Ectodermal cell (in vitro differentiated cells): ENCODE data around the gene IGF1R.

Experiments used
- H3K27ac ChIP-seq: 2 replicates; pipeline ENCODE4 v1.7.0; 2013; ENCODE audit warnings: mild to moderate bottlenecking, low read depth, low read length; ENCODE audit not compliant: insufficient read depth, poor library complexity, severe bottlenecking
- H3K27me3 ChIP-seq: 2 replicates; pipeline ENCODE4 v1.7.0; 2013; ENCODE audit warnings: mild to moderate bottlenecking, low read length; ENCODE audit not compliant: insufficient read depth, control insufficient read depth, poor library complexity, severe bottlenecking
- H3K36me3 ChIP-seq: one replicate; pipeline ENCODE4 v1.7.0; 2013; ENCODE audit warnings: low read length; ENCODE audit not compliant: control insufficient read depth, insufficient read depth
- H3K4me1 ChIP-seq: one replicate; pipeline ENCODE4 v1.7.0; 2013; ENCODE audit warnings: low read length; ENCODE audit not compliant: control insufficient read depth, insufficient read depth
- H3K4me3 ChIP-seq: 2 replicates; pipeline ENCODE4 v1.7.0; 2013; ENCODE audit warnings: low read depth, low read length, control low read depth; ENCODE audit not compliant: insufficient read depth
- H3K9me3 ChIP-seq: 2 replicates; pipeline ENCODE4 v1.7.0; 2013; ENCODE audit warnings: mild to moderate bottlenecking, low read length, moderate library complexity; ENCODE audit not compliant: control insufficient read depth
- WGBS, 2 experiments: methylation state at CpG; one replicate each; pipeline ENCODE4 v1.1.7; 2013; ENCODE audit warnings: missing lambda C conversion rate in 2 of 2; 5-methylcytosine and 5-hydroxymethylcytosine counted together

IGF1R gene

DNA sequence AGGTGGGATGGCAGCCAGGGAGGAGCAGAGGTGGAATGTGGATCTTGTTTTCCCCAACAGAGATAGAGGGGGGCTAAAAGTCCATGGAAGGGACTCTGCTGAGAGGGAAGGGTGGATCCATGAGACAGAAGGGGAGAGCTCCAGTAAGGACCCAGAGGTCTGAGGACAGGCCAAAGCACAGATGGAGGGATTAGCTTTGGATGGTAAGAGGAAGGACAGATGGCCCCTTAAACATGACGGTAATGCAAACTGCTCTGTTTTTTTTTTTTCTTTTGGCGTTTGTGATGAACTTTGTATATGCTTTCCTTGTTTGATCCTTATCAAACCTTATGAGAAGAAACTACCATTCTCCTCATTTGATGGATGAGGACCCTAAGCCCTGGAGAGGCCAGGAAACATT, 96.2 kb downstream of the IGF1R start:
- no peaks in the 10 kb centered on the region for H3K27me3 ChIP-seq
- no peak overlapping the region for H3K4me3 ChIP-seq
- H3K4me1 ChIP-seq = no peaks in the 10 kb centered on the region
- H3K9me3 ChIP-seq = no peaks in the 10 kb centered on the region
- WGBS, 2 experiments = 89 to 93% methylated on average over 2 of the region's 2 CpGs
- H3K27ac ChIP-seq = no peak overlapping the region
- H3K36me3 ChIP-seq = no peaks in the 10 kb centered on the region

DNA sequence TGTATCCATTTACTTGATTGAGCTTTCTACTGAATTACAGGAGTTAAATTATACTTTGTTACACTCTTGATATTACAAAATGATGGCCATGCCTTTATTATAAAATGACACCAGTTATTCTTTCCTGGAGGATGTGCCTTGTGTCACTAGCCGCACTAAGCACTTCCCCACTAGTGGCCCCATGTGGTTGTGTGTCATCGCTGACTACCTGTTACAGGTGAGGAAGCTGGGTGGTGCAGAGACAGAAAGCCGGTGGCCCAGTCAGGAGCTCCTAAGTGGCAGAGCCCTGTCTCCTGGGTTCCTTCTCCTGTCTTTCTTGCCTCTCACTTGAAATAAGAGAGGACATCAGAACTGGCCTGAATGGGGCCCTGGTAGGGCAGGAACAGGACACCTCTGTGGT, 96.8 kb downstream of the IGF1R start:
- no peak overlapping the region for H3K27ac ChIP-seq
- WGBS, 2 experiments = 74 to 80% methylated on average over 3 of the region's 3 CpGs

DNA sequence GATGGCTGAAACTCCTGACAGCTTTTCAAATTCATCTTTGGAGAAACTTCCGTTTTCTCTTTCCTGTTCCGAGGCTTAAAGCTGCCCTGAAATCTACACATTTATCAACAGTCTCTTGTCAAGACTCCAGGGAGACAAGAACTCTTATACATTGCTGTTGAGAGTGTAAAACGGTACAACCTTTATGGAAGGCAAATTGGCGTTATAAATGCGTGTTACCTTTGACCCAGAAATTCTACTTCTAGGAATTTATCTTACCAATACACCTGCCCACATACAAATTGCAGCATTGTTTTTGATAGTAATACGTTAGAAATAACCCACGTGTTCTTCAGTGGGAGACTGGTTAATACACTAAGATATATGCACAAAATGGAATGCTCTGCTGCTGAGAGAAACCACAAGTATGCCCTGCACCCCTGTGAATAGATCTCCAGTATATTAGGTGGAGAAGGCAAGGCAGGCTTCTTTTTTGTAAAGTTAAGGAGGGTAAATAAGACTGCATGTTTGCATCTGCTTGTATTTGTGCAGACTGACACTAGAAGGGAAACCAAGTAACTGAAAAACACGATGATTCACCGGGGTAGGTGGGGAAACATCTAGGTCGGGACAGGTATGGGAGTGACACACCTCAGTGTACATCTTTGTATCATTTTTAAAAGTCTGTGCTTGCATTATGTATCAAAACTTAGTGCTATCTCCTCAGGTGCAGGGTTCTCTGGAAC, 97.5 kb downstream of the IGF1R start:
- H3K4me1 ChIP-seq = no peaks in the 10 kb centered on the region
- H3K9me3 ChIP-seq = no peaks in the 10 kb centered on the region
- 88 to 93% methylated on average over 10 of the region's 10 CpGs for WGBS, 2 experiments
- no peak overlapping the region for H3K4me3 ChIP-seq
- H3K27ac ChIP-seq = no peak overlapping the region
- no peaks in the 10 kb centered on the region for H3K36me3 ChIP-seq
- no peaks in the 10 kb centered on the region for H3K27me3 ChIP-seq

More for the DNA sequence above, 96.8 kb downstream of the IGF1R start:
- no peaks in the 10 kb centered on the region for H3K36me3 ChIP-seq
- no peaks in the 10 kb centered on the region for H3K4me1 ChIP-seq
- no peaks in the 10 kb centered on the region for H3K9me3 ChIP-seq
- no peak overlapping the region for H3K4me3 ChIP-seq
- H3K27me3 ChIP-seq = no peaks in the 10 kb centered on the region

DNA sequence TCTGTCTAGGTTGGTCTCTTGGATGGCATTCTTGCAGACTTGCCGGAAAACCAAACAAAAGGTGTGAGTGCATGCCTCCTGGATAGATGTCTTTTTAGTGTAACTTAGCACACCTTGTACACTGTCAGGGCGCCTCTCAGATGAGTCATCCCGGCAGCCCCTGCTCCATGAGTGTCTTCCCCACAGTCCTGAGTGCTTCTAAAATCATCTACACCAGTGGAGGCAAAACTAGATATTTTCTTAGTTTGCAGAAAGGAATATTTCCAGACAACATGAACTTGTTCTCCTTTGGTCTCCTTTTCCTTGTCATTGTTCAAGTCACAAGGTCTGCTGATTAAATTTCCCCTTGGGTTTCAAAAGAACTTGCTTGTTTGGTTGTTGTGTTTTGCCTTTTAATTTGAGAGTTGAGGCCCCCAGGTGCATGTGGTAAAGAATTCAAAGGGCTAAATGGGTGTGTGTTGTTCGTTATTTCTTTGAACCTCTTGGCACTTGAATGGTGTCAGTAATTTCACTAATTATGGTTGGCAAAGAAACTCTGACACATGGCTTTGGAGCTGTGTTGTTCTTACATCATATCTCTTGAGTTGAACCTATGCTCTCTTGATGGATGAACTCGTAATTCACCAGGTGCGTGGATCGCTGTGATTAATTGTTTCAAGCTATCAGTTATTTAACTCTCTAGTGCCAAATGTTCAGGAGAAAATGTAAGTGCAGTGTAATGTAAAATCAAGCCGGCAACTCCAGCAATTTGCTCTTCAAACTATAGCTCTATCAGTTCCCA, 98.2 kb downstream of the IGF1R start:
- no peaks in the 10 kb centered on the region for H3K27me3 ChIP-seq
- H3K4me3 ChIP-seq = no peak overlapping the region
- H3K4me1 ChIP-seq = no peaks in the 10 kb centered on the region
- no peak overlapping the region for H3K27ac ChIP-seq
- H3K36me3 ChIP-seq = no peaks in the 10 kb centered on the region
- no peaks in the 10 kb centered on the region for H3K9me3 ChIP-seq
- 92 to 95% methylated on average over 7 to 8 of the region's 8 CpGs for WGBS, 2 experiments

DNA sequence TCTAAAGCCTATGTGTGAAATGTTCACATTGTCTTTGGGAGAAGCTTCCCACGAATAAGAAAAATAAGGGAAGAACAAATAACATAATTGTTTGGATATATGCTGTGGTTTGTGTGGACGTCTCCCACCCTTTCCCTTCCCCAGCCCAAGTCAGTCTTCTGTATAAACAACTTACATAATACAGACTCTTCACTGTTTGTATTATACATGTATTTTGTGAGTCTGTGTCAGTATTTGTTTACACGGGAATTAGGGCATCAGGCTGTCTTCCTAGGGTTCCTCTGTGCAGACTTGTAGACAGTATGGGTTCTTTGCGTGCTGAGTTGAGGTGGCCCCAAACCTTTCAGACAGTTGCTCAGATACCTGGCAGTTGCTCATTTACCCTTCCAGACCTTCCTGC, 103.4 kb downstream of the IGF1R start:
- Histone ChIP-seq H3K27ac (no peak overlapping the region), H3K4me1 (peaks cover 12% of the 10 kb centered on the region), H3K27me3 (no peaks in the 10 kb centered on the region), H3K36me3 (no peaks in the 10 kb centered on the region), H3K4me3 (no peak overlapping the region), H3K9me3 (no peaks in the 10 kb centered on the region)
- 95 to 97% methylated on average over 3 of the region's 4 CpGs for WGBS, 2 experiments

DNA sequence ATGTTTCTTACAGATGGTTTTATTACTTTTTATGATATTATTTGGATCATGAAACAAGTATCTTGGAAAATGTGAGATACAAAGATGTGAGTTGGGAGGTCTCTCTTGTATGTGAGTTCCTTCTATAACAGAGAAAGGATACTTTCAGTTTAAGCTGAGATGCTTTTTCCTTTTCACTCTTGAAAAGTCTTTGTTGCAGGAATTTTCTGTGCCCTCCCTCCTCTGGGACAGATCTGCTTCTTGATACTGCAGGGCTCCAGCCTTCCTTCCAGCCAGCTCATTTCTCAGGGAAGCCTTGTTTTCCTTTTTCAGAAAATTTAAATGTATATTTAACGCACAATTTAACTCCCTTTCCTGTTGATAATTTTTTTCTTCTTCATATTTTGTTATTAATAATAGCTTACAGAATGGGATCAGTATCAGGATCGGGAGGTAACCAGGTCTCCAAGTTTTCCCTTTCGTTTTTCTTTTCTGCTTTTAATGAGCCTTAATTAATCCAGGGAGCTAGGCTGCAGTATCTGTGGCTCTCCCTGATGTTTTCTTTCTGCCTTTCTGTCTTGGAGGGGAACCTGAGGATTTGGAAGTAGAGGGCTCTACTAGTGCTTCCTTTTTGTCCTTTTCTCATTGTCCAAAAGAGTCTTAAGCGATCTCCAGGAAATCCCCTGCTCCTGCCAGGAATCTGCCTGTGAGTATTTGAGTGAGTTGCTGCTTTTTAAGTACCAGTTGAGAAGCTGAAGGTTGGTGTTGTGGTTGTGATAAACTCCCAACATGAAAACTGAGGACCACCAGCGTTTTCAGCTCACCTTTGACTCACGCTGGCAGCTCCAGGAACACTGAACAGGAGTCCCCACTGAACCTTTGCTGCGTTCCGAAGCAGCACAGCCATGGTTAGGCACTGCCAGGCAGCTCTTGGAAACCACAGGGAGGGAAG, 105.7 kb downstream of the IGF1R start:
- Histone ChIP-seq H3K4me3 (no peak overlapping the region), H3K27ac (peak overlapping the region; percentile 40), H3K9me3 (no peaks in the 10 kb centered on the region), H3K27me3 (no peaks in the 10 kb centered on the region), H3K36me3 (no peaks in the 10 kb centered on the region), H3K4me1 (peaks cover 12% of the 10 kb centered on the region)
- 41 to 45% methylated on average over 7 of the region's 8 CpGs for WGBS, 2 experiments

DNA sequence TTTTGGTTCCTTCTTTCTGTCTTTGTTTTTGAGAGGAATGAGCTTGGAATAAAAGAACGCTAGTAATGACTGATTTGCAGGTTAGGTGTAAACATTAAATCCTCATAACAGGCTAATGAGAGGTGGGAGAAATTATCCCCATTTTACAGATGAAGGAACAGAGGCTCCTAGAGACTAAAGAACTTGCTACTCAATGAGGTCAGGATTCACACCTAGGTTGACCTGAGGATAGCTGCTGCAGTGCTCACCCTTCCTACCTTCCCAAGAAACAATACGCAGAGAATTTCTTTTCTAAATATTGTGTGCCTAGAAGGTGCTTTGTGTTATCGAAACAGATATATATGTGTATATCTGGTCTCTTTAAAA, 106.3 kb downstream of the IGF1R start:
- Histone ChIP-seq H3K27ac (peak overlapping the region; percentile 40), H3K4me3 (no peak overlapping the region), H3K9me3 (no peaks in the 10 kb centered on the region), H3K27me3 (no peaks in the 10 kb centered on the region), H3K4me1 (peaks cover 12% of the 10 kb centered on the region), H3K36me3 (no peaks in the 10 kb centered on the region)
- 79 to 80% methylated on average over 1 to 3 of the region's 3 CpGs for WGBS, 2 experiments

DNA sequence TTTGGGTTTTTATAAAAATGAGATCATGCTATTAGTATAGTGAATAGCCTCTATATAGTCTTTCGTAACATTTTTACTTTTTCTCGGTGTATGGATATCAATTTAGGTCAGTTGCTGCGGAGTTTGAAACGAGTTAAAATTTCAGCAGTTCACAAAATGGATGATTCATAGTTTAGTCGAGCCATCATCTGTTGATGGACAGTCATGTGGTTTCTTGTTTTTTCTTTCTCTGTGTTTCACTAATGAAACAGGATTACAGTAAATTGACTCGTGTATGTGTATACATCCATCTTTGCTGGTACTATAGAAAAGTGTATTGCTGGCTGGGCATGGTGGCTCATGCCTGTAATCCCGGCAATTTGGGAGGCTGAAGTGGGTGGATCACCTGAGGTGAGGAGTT, 106.8 kb downstream of the IGF1R start:
- no peak overlapping the region for H3K27ac ChIP-seq
- 98% methylated on average over 7 of the region's 7 CpGs for WGBS, 2 experiments
- H3K36me3 ChIP-seq = no peaks in the 10 kb centered on the region
- peaks cover 12% of the 10 kb centered on the region for H3K4me1 ChIP-seq
- no peaks in the 10 kb centered on the region for H3K27me3 ChIP-seq
- H3K4me3 ChIP-seq = no peak overlapping the region
- no peaks in the 10 kb centered on the region for H3K9me3 ChIP-seq

DNA sequence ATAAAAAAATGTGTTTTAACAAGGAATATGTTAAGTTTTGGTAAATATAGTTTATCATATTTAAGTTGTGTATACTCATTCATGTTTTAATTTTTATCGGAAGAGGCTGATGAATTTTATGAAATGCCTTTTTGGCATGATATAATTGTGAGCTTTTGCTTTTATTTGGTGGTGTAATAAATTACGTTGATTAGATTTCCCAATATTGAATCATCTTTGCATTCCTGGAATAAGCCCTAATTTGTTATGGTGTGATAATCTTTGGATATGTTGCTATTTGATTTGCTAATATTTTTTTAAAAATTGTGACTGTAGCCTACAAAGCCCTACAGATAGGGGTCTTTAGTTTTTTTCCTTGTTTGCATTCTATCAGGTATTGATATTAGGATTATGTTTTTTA, 107.4 kb downstream of the IGF1R start:
- 93 to 100% methylated on average over 2 of the region's 2 CpGs for WGBS, 2 experiments
- Histone ChIP-seq H3K27ac (no peak overlapping the region), H3K36me3 (no peaks in the 10 kb centered on the region), H3K27me3 (no peaks in the 10 kb centered on the region), H3K4me1 (peaks cover 12% of the 10 kb centered on the region), H3K4me3 (no peak overlapping the region), H3K9me3 (no peaks in the 10 kb centered on the region)

DNA sequence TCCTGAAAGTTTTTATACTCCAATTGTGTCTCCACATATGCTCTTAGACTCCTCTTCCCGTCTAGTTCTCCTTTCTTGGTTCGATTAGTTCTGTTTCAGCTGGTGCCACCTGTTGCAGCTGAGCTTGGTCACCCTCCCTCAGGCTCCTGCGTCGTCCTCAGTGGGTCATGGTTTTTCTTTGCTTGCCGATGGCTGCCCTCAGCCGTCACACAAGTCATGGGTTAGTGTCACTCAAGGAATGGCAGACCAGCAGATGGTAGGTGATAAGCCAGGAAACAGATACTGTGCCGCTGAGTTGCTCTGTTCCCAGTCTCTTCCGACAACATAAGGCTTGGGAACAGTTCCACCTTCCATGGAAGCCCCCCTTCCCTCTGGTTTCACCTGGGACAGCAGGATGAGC, 109.9 kb downstream of the IGF1R start:
- 83% methylated on average over 8 of the region's 8 CpGs for WGBS, 2 experiments
- Histone ChIP-seq H3K9me3 (no peaks in the 10 kb centered on the region), H3K27me3 (no peaks in the 10 kb centered on the region), H3K27ac (no peak overlapping the region), H3K4me3 (no peak overlapping the region), H3K4me1 (peaks cover 12% of the 10 kb centered on the region), H3K36me3 (no peaks in the 10 kb centered on the region)
